ENCODE results near the gene MGAT3.

MGAT3 gene

GRCh38 chr22:39454385-39454871 lies 2.4 kb upstream of the MGAT3 start:
- Histone ChIP-seq H4K20me1 (ENCODE audit: insufficient read depth, low read length) (peaks cover 3% of the 10 kb centered on the region; the same call in 1 of the 2 replicates), H3K27me3 (ENCODE audit: insufficient read depth, low read length, poor library complexity) (peaks cover 3% of the 10 kb centered on the region), H3K79me2 (ENCODE audit: insufficient read depth, low read length) (no peaks in the 10 kb centered on the region), H3K4me3 (ENCODE audit: low read depth in 1 of 2, low read length in 2 of 2) (no peak overlapping the region), H3K36me3 (ENCODE audit: insufficient read depth, low read length) (no peaks in the 10 kb centered on the region), H3K27ac (ENCODE audit: low read length) (no peak overlapping the region), H3K9ac (ENCODE audit: low read depth, low read length) (no peak overlapping the region), H2AFZ (ENCODE audit: low read depth, low read length) (no peak overlapping the region), H3K4me1 (ENCODE audit: insufficient read depth, low read length) (no peaks in the 10 kb centered on the region), H3K4me2 (ENCODE audit: insufficient read depth, low read length) (no peak overlapping the region), H3K9me3 (ENCODE audit: insufficient read depth, low read length, severe bottlenecking) (no peaks in the 10 kb centered on the region)
- ATAC-seq (ENCODE audit: insufficient read depth, low read depth), result no peak
- DNase-seq, result no peak
- TF ChIP-seq EZH2 (IDR thresholded peaks at IDR 0.05; ENCODE audit: borderline replicate concordance, low read depth, low read length, severe bottlenecking) (no peak), CTCF (IDR thresholded peaks at IDR 0.05; ENCODE audit: borderline replicate concordance, extremely low read depth, low read length, poor library complexity, severe bottlenecking) (no peak)

GRCh38 chr22:39457198-39457555 lies 365 bp downstream of the MGAT3 start:
- H3K4me3 ChIP-seq (ENCODE audit: low read depth in 1 of 2, low read length in 2 of 2), result no peak overlapping the region
- TF ChIP-seq CTCF (IDR thresholded peaks at IDR 0.05; ENCODE audit: borderline replicate concordance, extremely low read depth, low read length, poor library complexity, severe bottlenecking), result no peak
- TF ChIP-seq EZH2 (IDR thresholded peaks at IDR 0.05; ENCODE audit: borderline replicate concordance, low read depth, low read length, severe bottlenecking), result no peak
- ATAC-seq (ENCODE audit: insufficient read depth, low read depth) (no peak), DNase-seq (no peak)
- H2AFZ ChIP-seq (ENCODE audit: low read depth, low read length), result no peak overlapping the region
- no peak overlapping the region for H3K4me2 ChIP-seq (ENCODE audit: insufficient read depth, low read length)
- H3K9ac ChIP-seq (ENCODE audit: low read depth, low read length), result no peak overlapping the region
- no peaks in the 10 kb centered on the region for H3K79me2 ChIP-seq (ENCODE audit: insufficient read depth, low read length)
- no peaks in the 10 kb centered on the region for H3K9me3 ChIP-seq (ENCODE audit: insufficient read depth, low read length, severe bottlenecking)
- no peak overlapping the region for H3K27ac ChIP-seq (ENCODE audit: low read length)
- peaks cover 3% of the 10 kb centered on the region; the same call in 1 of the 2 replicates for H4K20me1 ChIP-seq (ENCODE audit: insufficient read depth, low read length)
- H3K27me3 ChIP-seq (ENCODE audit: insufficient read depth, low read length, poor library complexity), result peaks cover 3% of the 10 kb centered on the region
- H3K4me1 ChIP-seq (ENCODE audit: insufficient read depth, low read length), result no peaks in the 10 kb centered on the region
- no peaks in the 10 kb centered on the region for H3K36me3 ChIP-seq (ENCODE audit: insufficient read depth, low read length)

- Histone ChIP-seq H3K9ac (ENCODE audit: low read depth, low read length) (no peak overlapping the region), H3K27ac (ENCODE audit: low read length) (no peak overlapping the region), H3K27me3 (ENCODE audit: insufficient read depth, low read length, poor library complexity) (peaks cover 3% of the 10 kb centered on the region), H4K20me1 (ENCODE audit: insufficient read depth, low read length) (peaks cover 3% of the 10 kb centered on the region; the same call in 1 of the 2 replicates), H3K4me1 (ENCODE audit: insufficient read depth, low read length) (no peaks in the 10 kb centered on the region), H3K4me3 (ENCODE audit: low read depth in 1 of 2, low read length in 2 of 2) (no peak overlapping the region), H3K79me2 (ENCODE audit: insufficient read depth, low read length) (no peaks in the 10 kb centered on the region), H3K4me2 (ENCODE audit: insufficient read depth, low read length) (no peak overlapping the region), H3K36me3 (ENCODE audit: insufficient read depth, low read length) (no peaks in the 10 kb centered on the region), H2AFZ (ENCODE audit: low read depth, low read length) (no peak overlapping the region), H3K9me3 (ENCODE audit: insufficient read depth, low read length, severe bottlenecking) (no peaks in the 10 kb centered on the region)
- DNase-seq (no peak), ATAC-seq (ENCODE audit: insufficient read depth, low read depth) (peak; percentile 52)
- TF ChIP-seq EZH2 (IDR thresholded peaks at IDR 0.05; ENCODE audit: borderline replicate concordance, low read depth, low read length, severe bottlenecking) (no peak), CTCF (IDR thresholded peaks at IDR 0.05; ENCODE audit: borderline replicate concordance, extremely low read depth, low read length, poor library complexity, severe bottlenecking) (no peak)
Observed at GRCh38 chr22:39457556-39458443, 988 bp downstream of the MGAT3 start.

All from DND-41 (cell line).